GM18951 (cell line): Measurements from ENCODE around the gene DHCR24.

ENCODE experiments used
- POLR2A ChIP-seq: IDR thresholded peaks from 4 replicates; pipeline ENCODE4 v1.6.1; 2011; ENCODE audit warnings: mild to moderate bottlenecking; ENCODE audit not compliant: insufficient read length, insufficient read depth; ENCODE audit errors: extremely low read depth
- in situ Hi-C: fragments of 300-500 bp; cut with MboI; formaldehyde crosslinking; loops from one replicate; pipeline ENCODE4 v1.12.0; 2022; ENCODE audit warnings: low sequenced_read_pairs, mixed read lengths, inconsistent platforms; ENCODE audit not compliant: unreplicated experiment

The DHCR24 gene

DNA sequence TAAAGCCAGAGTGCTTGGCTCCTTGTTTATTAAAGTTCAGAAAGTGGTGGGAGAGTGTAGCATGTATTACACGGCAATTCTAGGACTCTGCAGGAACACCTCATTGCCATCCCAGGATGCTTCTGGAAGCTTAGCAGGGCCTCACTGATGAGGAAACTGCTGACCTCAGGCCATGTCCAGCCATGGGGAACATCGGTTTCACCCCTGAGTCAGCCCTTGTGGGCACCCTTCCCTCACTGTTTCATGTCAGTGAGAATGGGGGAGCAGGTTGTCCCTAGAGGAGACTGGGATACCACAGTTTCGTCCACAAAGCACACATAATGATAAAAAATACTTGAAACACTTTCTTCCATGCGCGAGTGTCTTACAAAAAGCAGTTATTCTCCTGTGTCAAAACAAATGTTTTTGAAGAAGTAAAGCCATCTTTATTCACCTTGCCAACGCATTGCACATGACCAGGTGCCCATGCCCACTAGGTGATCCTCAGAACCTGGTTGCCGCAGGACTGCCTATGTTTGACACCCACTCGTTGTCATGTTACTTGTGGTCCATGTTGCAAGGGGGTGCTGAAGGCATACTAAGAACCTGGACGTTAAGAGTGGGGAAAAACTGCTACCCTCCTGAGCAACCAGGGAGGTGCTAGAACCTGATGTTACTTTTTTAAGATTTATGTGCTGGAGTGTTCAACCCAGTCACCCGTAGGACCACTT, 44.6 kb downstream of the DHCR24 start:
- in situ Hi-C loops: no loop called here
- no peak for TF ChIP-seq POLR2A

DNA sequence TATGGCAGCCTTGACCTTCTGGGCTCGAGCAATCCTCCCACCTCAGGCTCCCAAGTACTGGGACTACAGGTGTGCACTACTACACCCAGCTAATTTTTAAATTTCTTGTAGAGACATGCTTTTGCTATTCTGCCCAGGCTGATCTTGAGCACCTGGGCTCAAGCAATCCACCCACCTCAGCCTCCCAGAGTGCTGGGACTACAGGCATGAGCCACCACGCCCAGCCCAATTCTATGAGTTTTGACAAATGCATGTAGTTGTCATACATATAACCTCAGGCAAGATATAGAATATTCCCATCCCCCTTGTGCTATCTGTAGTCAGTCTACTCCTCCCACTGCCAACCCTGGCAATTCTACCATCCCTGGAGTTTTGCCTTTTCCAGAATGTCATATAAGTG, 47.2 kb downstream of the DHCR24 start:
- in situ Hi-C loops: no loop called here

DNA sequence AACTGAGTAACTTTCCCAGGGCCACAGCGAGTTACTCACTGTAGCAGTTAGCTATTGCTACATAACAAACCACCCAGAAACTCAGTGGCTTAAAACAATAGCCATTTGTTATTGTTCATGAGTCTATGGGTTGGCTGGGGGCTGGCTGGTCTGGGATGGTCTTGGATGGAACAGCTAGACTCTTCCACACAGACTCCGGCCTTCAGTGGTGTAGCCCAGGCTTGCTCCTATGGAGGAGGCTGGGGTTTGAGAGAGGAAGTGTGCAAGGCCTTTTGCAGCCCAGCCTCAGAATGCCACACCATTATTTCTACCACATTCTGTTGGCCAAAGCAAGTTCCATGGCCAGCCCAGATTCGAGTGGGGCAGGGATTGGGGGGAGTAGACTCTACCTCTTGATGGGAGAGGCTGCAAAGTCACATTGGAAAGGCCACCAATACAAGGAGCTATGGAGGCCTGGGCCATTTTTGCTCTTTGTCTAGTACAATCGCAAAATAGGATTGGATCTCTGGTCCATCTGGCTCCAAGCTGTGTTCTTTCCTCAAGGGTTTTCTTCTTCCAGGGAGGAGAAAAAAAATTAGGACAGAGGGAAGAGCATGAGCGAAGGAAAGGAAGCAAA, 48.3 kb downstream of the DHCR24 start:
- no peak for TF ChIP-seq POLR2A
- in situ Hi-C loops: no loop called here

More for the DNA sequence above, 47.2 kb downstream of the DHCR24 start:
- no peak for TF ChIP-seq POLR2A

DNA sequence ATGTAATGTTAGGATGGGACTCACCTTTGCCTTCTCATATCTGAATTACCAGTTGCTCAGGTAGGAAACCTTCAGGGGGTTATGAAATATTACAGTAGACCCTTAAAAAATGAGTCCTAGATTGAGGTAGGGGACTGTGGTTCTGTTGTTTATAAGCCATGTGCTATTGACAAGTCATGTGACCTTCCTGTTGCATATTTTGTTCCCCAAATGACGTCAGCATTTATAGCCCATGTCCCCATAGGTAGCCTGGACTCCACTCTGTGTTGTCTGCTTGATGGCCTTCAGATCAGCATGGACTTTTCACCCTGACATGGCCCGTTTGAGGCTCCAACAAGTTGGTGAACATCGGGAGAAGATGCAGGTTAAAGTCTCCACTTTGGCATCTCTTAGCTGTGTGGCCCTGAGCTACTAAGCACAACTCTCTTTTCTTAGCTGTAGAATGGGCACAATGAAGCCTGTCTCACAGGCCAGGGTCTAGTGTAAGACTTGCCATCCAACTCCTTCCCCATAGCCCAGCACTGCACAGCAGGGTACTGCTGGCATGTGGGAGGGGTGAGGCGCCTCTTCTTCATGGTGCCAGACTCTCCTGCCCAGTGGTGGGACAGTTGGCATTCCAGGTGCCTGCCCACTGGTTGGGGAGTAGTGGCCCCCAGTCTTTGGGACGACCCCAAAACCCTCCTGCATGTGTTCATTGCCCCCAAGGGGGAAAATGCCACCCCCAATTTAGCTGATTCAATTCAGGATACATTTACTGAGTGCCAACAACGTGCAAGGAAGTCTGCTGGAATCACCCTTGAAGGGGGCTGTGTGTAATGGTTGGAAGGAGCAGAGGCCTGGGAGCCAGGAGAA, 49.8 kb downstream of the DHCR24 start:
- in situ Hi-C loops: no loop called here
- no peak for TF ChIP-seq POLR2A

DNA sequence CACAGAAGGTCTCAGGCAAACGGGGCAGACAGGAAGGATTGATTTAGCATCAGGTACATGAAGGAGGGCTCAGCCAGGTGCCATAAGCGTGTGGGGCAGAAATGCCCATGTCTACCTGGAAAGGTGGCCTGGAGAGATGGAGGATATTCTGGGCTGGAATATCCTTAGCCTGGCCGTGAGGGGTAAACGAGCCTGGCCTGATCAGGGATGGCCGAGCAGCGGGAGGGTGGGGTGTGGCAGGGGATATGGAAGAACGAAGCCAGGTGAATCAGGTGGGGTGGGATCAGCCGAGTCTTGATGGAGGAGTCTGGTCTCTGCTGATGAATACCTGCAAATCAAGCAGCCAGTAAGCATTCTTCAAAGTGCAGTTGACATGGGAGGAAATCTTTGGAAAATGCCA, 50.4 kb downstream of the DHCR24 start:
- in situ Hi-C loops: no loop called here
- no peak for TF ChIP-seq POLR2A

DNA sequence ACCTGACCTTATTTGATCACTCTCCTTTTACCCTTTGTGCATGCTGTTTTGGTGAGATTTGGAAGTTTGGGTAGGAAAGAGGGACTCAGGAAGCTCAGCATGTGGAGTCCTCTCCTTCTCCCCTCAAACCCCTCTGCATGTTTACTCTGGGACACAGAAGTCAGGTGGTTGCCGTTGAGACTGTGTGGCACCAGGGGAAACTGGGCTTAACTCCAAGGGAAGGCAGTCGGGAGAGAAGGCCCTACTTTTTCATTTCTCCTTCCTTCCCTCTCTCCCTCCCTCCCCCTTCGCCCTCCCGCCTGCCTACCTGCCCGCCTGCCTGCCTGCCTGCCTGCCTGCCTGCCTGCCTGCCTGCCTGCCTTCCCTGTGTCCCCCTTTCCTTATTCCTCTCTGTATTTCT, 51.0 kb downstream of the DHCR24 start:
- no peak for TF ChIP-seq POLR2A
- in situ Hi-C loops: no loop called here

DNA sequence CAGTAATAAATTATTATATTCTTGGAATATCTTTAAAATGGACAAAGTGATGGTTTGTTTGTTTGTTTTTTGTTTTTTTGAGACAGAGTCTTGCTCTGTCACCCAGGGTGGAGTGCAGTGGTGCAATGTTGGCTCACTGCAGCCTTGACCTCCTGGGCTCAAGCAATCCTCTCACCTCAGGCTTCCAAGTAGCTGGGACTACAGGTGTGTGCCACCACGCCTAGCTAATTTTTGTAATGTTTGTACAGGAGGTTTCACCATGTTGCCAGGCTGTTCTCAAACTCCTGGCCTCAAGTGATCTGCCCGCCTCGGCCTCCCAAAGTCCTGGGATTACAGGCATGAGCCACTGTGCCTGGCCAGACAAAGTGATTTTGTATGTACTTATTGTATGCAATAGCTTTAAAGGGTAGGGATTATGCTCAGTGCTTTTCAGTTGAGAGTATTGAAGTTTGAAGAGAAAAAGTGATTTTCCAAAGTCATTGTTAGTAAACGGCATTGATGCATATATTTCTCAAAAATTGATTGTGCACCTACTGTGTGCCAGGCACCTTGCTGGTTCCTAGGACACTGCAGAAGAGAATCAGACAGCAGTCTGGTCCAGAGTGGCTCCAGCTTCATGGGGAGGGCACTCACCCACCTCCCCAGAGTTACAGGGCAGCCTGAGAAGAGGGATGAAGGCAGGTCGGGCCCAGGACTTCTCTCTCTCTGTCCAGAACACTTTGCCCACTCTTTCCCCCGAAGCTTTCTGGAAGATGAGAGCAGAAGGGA, 51.7 kb downstream of the DHCR24 start:
- TF ChIP-seq POLR2A: no peak
- in situ Hi-C loops: no loop called here

DNA sequence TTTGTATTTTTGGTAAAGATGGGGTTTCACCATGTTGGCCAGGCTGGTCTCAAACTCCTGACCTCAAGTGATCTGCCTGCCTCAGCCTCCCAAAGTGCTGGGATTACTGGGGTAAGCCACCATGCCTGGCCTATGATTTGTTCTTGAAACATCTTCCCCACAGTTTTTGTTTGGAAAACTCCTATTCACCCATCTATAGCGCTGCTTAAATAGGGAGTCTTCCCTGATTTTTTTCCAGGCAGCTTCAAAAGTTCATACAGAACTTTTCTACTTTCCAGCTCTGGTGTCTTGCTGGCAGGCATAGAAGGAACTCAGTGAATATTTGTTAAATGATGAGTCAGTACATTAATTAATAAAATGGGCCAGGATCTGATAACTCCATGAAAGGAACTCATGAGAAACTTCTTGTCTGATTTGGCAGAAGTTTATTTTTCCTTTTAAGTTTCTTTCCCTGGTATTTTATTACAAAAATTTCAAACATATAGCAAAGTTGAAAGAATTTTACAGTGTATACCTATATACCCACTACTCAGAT, 52.9 kb downstream of the DHCR24 start:
- no peak for TF ChIP-seq POLR2A
- in situ Hi-C loops: no loop called here

DNA sequence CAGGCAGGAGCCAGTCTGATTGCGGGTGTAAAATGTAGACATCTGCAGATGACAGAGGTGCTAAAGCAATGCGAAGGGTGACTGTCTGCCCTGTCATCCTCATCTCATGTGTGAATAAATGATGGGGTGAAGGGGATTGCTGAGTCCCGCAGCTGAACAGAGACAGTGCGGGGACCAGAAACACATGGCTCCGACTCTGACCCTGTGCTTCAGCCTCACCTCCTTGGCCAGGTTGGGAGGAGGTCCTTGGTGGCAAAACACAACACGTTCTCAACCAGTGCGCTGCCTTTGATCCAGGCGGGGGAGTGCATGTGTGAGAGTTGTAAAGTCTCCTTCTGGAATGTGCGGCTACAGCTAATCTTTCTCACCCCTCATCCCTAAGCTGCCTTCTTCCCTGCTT, 53.9 kb downstream of the DHCR24 start:
- in situ Hi-C loops: no loop called here
- TF ChIP-seq POLR2A: no peak

DNA sequence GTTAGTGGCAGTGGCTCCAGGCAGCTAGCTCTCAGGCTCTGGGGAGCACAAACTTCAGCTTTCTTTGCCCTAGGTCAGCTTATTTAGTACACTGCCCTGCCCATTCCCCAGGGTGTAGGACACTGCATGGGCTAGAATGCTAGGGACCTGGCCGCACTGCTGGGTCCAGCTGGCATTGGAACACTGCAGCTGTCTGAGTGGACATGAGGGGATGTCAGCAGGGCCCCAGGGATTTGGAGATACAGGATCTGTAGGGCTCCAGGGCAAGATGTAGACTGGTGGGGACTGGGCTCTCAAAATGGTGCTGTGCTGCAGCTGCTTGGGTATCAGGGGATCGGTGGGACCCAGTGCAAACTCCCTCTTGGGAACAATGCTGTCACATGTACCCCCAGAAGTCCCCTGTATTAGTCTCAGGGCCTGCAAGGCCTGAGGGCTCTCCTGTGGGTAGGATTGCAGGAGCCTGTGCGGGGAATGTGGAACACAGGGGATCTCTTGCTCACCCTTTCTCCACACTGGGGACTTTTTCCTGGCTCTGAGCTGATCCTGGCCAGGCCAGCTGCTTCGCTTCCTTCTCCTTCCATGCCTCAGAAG, 60.7 kb downstream of the DHCR24 start:
- in situ Hi-C loops: no loop called here
- TF ChIP-seq POLR2A: no peak

DNA sequence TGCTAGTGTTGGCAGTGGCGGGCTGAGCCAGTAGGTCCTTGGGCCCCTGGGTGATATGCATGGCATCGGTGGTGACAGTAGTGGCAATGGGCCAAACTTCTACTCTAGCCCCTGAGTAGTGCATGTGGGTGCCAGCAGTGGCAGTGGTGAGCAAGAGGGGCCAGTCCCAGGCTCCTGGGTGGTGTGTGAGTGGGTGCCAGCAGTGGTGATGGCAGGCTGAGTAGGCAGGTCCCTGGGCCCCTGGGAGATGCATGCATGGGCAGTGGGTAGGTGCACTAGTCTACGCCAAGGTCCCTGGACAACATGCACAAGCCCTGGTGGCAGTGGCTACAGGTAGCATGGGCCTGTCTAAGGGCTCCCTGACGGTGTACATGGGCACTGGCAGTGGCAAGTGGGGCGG, 61.3 kb downstream of the DHCR24 start:
- in situ Hi-C loops: no loop called here
- no peak for TF ChIP-seq POLR2A

DNA sequence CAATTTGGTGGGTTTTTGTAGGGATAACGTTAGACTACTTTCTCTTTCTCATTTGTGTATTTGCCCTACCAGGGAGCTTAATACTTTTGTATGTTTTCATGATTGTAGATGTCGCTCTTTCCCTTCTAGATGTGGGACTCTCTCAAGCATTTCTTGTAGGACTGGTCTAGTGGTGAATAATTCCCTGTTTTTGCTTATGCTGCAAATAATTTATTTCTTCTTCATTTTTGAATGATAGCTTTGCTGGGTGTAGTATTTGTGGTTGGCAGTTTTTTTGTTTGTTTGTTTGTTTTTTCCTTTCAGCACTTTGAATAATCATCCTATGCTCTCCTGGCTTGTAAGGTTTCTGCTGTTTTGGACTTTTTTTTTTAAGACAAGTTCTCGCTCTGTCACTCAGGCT, 63.3 kb downstream of the DHCR24 start:
- TF ChIP-seq POLR2A: no peak
- in situ Hi-C loops: no loop called here
